Keratinocyte (primary cell): ENCODE data around the gene FAM43B.

Source experiments
- CTCF ChIP-seq, 3 experiments: IDR thresholded peaks in 1 of 3; conservative IDR thresholded peaks in 1 of 3; optimal IDR thresholded peaks in 1 of 3; 2 replicates in 2 of 3; 3 replicates in 1 of 3; pipeline versions ENCODE3 to v1.5.1; 2011; ENCODE audit warnings: low read length in 3 of 3, mild to moderate bottlenecking in 3 of 3, moderate library complexity in 2 of 3, control low read depth in 1 of 3, inconsistent platforms in 1 of 3; ENCODE audit not compliant: insufficient read depth in 2 of 3; ENCODE audit errors: extremely low read depth in 1 of 3
- EZH2 ChIP-seq: IDR thresholded peaks from one replicate; pipeline ENCODE4 v1.6.1; 2012; ENCODE audit warnings: inconsistent platforms, mild to moderate bottlenecking, low read length, moderate library complexity

DNA sequence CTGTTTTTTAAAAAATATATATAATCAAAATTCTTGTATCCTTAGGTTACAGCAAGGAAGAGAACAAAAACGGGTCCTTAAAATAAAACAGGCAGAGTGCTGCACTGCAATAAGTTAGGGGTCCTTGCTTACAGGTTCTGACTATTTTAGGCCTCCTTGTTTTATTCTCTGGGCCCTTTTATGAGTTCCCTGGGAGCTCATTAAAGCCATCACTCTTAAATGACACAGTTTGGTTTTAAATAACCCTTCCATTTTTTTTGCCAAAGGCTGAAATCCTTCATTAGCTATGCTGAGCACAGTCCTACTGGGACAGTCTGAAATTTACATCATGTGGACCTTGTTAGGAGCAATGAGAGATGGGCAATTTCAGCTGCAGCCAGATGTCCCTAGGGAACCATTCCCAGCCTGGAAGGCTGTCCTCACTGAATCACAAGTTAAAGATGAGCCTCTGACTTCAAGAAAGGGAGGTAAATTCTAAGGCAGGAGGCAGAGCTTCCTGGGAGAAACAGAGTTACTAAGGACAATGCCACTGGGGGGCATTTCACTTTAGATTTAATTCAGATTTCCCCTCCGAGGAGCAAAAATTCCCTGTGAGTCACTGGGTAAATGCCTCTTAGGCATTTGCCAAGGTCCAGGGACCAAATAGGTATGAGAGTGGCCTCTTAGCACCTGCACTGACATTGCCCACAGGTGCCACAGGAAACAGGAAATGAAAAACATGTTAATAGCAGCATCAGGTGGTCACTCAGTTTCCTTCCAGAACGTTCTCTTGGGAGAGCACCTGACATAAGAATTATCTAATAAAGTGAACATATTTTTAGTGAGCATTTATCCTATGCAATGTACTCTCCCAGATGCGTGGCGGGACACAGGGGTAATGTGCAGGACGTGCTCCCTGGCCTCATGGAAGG, 40.6 kb upstream of the FAM43B start:
- no peak for TF ChIP-seq EZH2
- TF ChIP-seq CTCF (optimal IDR thresholded peaks at IDR 0.05 in 1 of 3, IDR thresholded peaks at IDR 0.05 in 1 of 3, conservative IDR thresholded peaks at IDR 0.05 in 1 of 3; ENCODE audit: extremely low read depth in 1 of 3, insufficient read depth in 2 of 3, low read length in 3 of 3): no peak
